Fibroblast of villous mesenchyme (primary cell): ENCODE results near the gene MAGI1. TPM values are rescaled to one million over a fixed set of nuclear protein-coding genes. Genes with fewer than 3 reads are reported as not detected.
"Not testable (repeated sequence)": the region's sequence is repeated elsewhere in the genome, so short reads cannot be mapped to it uniquely, and the experiment has no call there.

Experiments used
- DNase-seq: peaks from one replicate; pipeline ENCODE4 v3.0.0-alpha.2; 2010; ENCODE audit warnings: low read depth
- H3K4me3 ChIP-seq: 2 replicates; pipeline ENCODE4 v1.5.1; 2011; ENCODE audit warnings: low read depth, mild to moderate bottlenecking, low read length
- total RNA-seq: library from RNA; depleted of rRNA; stranded (reverse); fragments of >200 nt; gene quantifications from 2 replicates; pipeline ENCODE4 v1.2.3, GENCODE V29; 2012
- TF ChIP-seq, protein P1 (sequence below): IDR thresholded peaks from 2 replicates; pipeline ENCODE4 v1.5.1; 2012; ENCODE audit warnings: low read depth, mild to moderate bottlenecking, low read length; ENCODE audit not compliant: insufficient read depth

MAGI1 gene
- total RNA-seq, 1 donor: 20.7 TPM

DNA sequence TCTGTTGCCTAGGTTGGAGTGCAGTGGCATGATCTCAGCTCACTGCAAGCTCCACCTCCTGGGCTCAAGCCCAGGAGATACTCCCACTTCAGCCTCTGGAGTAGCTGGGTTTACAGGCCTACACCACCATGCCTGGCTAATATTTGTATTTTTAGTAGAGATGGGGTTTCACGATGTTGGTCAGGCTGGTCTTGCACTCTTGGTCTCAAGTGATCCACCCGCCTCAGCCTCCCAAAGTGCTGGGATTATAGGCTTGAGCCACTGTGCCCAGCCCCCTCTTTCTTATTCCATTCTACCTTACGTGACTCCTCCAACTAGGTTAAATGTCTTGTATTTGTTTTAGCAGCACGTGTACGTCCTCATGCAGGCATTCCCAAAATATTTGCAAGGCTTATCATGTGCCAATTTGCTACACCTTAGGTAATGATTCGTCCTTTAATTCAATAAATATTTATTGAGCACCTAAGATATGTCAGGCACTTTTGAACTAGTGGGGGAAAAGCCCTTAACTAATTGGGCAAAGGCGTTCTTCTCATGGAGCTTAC, 14.9 kb upstream of the MAGI1 start:
- TF ChIP-seq, protein P1, sequence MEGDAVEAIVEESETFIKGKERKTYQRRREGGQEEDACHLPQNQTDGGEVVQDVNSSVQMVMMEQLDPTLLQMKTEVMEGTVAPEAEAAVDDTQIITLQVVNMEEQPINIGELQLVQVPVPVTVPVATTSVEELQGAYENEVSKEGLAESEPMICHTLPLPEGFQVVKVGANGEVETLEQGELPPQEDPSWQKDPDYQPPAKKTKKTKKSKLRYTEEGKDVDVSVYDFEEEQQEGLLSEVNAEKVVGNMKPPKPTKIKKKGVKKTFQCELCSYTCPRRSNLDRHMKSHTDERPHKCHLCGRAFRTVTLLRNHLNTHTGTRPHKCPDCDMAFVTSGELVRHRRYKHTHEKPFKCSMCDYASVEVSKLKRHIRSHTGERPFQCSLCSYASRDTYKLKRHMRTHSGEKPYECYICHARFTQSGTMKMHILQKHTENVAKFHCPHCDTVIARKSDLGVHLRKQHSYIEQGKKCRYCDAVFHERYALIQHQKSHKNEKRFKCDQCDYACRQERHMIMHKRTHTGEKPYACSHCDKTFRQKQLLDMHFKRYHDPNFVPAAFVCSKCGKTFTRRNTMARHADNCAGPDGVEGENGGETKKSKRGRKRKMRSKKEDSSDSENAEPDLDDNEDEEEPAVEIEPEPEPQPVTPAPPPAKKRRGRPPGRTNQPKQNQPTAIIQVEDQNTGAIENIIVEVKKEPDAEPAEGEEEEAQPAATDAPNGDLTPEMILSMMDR: no peak
- H3K4me3 ChIP-seq: no peak overlapping the region
- DNase-seq: no peak

DNA sequence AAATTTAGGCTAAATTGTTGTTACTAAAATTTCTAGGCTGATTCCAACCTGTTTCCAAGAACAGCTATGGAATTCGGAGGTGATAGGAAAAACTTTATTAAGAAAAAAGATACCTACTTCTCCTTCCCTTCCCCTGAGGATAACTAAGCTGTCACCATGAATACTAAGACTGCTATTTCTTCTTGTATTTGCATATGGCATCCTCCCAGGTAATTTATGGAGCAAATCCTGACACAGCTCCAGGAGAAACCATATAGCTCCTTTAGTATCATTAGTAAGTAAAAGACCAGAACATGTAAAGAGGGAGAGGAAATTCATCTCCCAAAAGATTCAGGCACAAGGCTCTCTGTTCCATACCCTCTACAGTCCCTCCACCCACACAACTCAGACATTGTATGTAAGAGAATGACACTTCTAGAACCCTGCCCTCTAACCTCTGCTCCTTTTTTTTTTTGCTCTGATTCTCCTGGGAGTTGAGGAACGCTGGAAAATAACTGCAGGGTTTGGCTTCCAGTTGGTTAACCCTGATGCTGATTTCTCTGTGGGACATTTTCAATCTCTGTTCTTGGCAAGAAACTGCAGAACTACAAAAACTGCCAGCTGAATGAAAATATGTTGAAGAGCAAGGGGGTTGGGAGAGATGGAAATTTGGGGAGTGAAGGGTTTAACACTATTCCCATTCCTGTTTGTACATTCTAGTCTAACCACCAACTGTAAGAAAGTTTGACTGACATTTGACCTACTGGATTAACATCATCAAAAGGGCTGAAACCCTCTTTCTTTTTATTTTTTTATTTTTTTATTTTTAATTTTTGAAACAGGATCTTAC, 14.2 kb upstream of the MAGI1 start:
- TF ChIP-seq, protein P1: no peak
- DNase-seq: no peak
- no peak overlapping the region for H3K4me3 ChIP-seq

DNA sequence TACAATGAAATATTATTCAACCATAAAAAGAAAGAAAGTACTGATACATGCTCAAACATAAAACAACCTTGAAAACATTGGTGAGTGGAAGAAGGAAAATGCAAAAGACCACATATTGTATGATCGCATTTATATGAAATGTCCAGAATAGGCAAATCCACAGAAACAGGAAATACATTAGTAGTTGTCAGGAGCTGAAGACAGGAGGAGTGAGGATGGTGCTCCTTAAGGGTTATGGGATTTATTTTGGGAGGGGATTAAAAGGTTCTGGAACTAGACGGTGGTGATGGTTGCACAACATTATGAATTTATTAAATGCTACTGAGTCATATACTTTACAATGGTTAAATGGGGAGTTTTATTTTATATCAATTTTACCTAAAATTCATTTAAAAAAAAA, 12.1 kb upstream of the MAGI1 start:
- no peak overlapping the region for H3K4me3 ChIP-seq

DNA sequence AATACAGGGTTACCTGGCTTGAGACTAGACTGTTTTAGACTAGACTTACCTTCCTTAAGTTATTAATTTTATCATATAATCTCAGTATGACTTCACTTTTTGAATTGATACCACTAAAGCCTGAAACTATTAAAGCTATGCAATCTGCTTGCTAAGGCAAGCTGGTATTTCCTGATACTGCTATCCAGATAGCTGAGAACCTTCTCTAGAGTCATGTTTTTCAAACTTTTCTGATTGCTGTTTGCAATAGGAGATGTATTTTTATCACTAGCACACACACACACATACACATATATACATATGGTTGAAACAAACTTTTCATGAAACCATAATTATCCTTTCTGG, 9.3 kb upstream of the MAGI1 start:
- H3K4me3 ChIP-seq: no peak overlapping the region
- peak; percentile 27 for DNase-seq
- TF ChIP-seq, protein P1: no peak

More for the DNA sequence above, 12.1 kb upstream of the MAGI1 start:
- TF ChIP-seq, protein P1: no peak
- no peak for DNase-seq

DNA sequence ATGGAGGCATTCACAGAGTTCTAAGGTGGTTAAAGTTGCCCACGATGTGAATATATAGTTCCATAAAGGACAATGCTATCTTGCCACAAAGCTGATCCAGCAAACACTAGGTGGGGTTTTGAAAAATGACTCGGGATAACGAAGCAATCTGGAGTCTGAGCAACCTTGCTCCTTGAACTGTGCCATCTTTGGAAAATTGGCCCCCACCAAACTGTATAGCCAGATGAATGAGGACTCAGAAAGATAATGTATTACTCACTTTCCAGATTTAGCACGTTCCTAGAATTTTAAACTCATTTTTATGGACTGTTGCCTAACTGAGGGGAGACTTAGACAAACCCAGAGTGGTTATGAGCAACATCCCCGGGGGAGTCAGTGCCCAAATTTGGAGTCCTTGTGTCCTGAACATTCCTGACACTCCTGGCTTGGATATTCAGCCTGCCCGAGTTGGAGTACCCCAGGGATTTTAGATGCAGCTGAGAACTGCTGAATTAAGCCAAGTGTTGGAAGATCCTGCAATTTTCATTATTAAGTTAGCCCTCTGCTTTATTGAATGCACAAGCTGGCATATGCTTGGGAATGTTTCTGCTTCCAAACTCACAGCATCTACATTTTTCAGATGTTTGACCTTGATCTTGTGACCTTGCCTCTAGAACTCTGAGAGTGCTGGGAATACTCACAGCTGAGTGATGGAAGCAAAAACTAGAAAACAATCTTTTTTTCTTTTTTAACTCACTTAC, 8.8 kb upstream of the MAGI1 start:
- H3K4me3 ChIP-seq: no peak overlapping the region
- DNase-seq: peak; percentile 82
- TF ChIP-seq, protein P1: no peak

DNA sequence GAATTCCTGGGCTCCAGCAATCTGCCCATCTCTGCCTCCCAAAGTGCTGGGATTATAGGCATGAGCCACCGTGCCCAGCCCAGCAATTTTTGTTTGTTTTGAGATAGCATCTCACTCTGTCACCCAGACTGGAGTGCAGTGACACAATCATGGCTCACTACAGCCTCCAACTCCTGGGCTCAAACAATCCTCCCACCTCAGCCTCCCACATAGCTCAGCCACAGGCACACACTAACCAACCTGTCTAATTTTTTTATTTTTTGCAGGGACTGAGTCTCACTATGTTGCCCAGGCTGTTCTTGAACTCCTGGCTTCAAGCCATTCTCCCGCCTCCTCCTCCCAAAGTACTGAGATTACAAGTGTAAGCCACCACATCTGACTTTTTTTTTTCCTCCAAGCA, 7.6 kb upstream of the MAGI1 start:
- DNase-seq, H3K4me3 ChIP-seq: not testable (repeated sequence)

DNA sequence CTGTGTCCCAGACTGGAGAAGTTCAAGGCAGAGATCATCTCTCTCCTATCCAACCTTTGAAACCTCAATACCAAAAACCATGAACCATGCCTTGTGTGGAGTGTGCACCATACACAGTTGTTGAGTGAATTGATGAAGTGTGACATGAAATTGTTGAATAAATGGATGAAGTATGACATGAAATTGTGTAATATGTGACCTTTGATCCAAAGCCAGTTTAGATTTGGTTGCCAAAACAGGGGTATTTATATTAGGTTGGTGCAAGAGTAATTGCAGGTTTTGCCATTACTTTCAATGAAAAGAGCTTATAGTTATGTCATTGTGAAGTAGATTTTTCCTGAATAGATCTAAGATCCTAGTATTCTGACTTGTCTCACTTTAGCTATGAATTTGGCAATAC, 3.1 kb upstream of the MAGI1 start:
- no peak for DNase-seq
- TF ChIP-seq, protein P1: no peak
- no peak overlapping the region for H3K4me3 ChIP-seq
